SU-DHL-6 (cell line): ENCODE measurements around the gene ARL15.
"Not testable (repeated sequence)": the region's sequence is repeated elsewhere in the genome, so short reads cannot be mapped to it uniquely, and the experiment has no call there.

ENCODE experiments used
- H2AFZ ChIP-seq: fragments of 200-600 bp; sonication (generic); 2 replicates; pipeline ENCODE4 v1.6.1; 2014; ENCODE audit warnings: low read depth, mild to moderate bottlenecking, moderate library complexity, mixed read lengths, antibody characterized with exemption, low read length; ENCODE audit not compliant: severe bottlenecking
- H3F3A ChIP-seq: fragments of 200-600 bp; shearing (Covaris generic); 2 replicates; pipeline ENCODE4 v1.6.0; 2016; ENCODE audit warnings: antibody characterized with exemption, mild to moderate bottlenecking; ENCODE audit not compliant: insufficient read depth
- H3K27ac ChIP-seq: fragments of 200-600 bp; sonication (generic); 2 replicates; pipeline ENCODE4 v1.5.1; 2016; ENCODE audit warnings: low read depth, mild to moderate bottlenecking, low read length, moderate library complexity, mixed read lengths
- H3K27me3 ChIP-seq: fragments of 200-600 bp; sonication (generic), shearing (Covaris generic); 2 replicates; pipeline ENCODE4 v1.6.0; 2014; ENCODE audit warnings: mild to moderate bottlenecking, low read length
- H3K36me3 ChIP-seq: fragments of 200-600 bp; sonication (generic); 2 replicates; pipeline ENCODE4 v1.6.1; 2014; ENCODE audit warnings: mild to moderate bottlenecking, low read length, mixed read lengths
- H3K4me2 ChIP-seq: fragments of 300-600, 200-600 bp; shearing (Covaris generic), sonication (generic); 2 replicates; pipeline ENCODE4 v1.6.0; 2014; ENCODE audit warnings: low read length, low read depth, mild to moderate bottlenecking; ENCODE audit not compliant: poor library complexity, severe bottlenecking
- H3K4me3 ChIP-seq: fragments of 200-600 bp; sonication (generic); 2 replicates; pipeline ENCODE4 v1.5.1; 2014; ENCODE audit warnings: antibody characterized with exemption, low read length, mild to moderate bottlenecking, mixed read lengths; ENCODE audit not compliant: insufficient read depth, poor library complexity, severe bottlenecking
- H3K79me2 ChIP-seq: fragments of 200-600 bp; sonication (generic); 2 replicates; pipeline ENCODE4 v1.6.1; 2014; ENCODE audit warnings: mild to moderate bottlenecking, low read length, moderate library complexity; ENCODE audit not compliant: insufficient read depth
- H3K9ac ChIP-seq: fragments of 200-600 bp; sonication (generic); 2 replicates; pipeline ENCODE4 v1.7.0; 2014; ENCODE audit warnings: mild to moderate bottlenecking, low read length
- H3K9me2 ChIP-seq: fragments of 200-600 bp; sonication (generic); replicated peaks from 2 replicates; pipeline ENCODE4 v1.6.1; 2014; ENCODE audit warnings: low read length; ENCODE audit not compliant: insufficient read depth
- H3K9me3 ChIP-seq: fragments of 200-600 bp; sonication (generic); 2 replicates; pipeline ENCODE4 v1.6.1; 2014; ENCODE audit warnings: low read length, mixed read lengths; ENCODE audit not compliant: insufficient read depth
- H4K20me1 ChIP-seq: fragments of 200-600 bp; sonication (generic); 2 replicates; pipeline ENCODE4 v1.6.1; 2014; ENCODE audit warnings: low read depth, mild to moderate bottlenecking, antibody characterized with exemption, low read length, moderate library complexity, mixed read lengths
- EZH2phosphoT487 ChIP-seq: fragments of 200-600 bp; sonication (generic), shearing (Covaris generic); conservative IDR thresholded peaks from 2 replicates; pipeline ENCODE4 v1.6.1; 2018; ENCODE audit warnings: mild to moderate bottlenecking, antibody characterized with exemption, low read length, moderate library complexity, mixed read lengths
- TF ChIP-seq, protein P1 (sequence below): fragments of 200-600 bp; sonication (generic); IDR thresholded peaks from one replicate; pipeline ENCODE4 v1.5.1; 2017; ENCODE audit warnings: antibody characterized with exemption, mild to moderate bottlenecking, low read length, moderate library complexity; ENCODE audit not compliant: insufficient read depth, poor library complexity, severe bottlenecking

ARL15 gene

DNA sequence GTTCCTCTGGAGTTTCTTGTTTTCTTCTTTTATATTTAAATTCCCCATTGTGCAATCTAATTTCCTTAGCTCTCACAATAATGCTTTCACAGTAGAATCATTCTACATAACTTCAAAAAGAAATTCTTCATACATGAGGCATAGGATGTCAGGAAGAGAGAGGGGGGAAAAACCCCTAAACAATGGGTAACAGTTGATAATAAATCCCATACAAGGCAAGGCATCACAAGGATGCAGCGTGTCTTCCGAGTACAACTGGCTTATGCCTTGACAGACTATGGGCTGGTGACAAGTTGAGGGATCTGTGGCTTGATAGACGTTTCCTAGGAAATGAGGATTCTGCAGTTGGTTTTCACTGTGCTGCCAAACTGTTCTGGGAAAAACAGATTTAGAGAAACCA, 247.4 kb downstream of the ARL15 start:
- Histone ChIP-seq H3K9me3 (no peaks in the 10 kb centered on the region), H3F3A (no peaks in the 10 kb centered on the region), H3K9ac (no peak overlapping the region), H4K20me1 (no peaks in the 10 kb centered on the region), H2AFZ (no peak overlapping the region), H3K4me2 (no peak overlapping the region), H3K36me3 (no peaks in the 10 kb centered on the region), H3K27me3 (no peaks in the 10 kb centered on the region), H3K79me2 (no peaks in the 10 kb centered on the region), H3K4me3 (no peak overlapping the region), H3K27ac (no peak overlapping the region), H3K9me2 (no peaks in the 10 kb centered on the region)
- TF ChIP-seq, protein P1, sequence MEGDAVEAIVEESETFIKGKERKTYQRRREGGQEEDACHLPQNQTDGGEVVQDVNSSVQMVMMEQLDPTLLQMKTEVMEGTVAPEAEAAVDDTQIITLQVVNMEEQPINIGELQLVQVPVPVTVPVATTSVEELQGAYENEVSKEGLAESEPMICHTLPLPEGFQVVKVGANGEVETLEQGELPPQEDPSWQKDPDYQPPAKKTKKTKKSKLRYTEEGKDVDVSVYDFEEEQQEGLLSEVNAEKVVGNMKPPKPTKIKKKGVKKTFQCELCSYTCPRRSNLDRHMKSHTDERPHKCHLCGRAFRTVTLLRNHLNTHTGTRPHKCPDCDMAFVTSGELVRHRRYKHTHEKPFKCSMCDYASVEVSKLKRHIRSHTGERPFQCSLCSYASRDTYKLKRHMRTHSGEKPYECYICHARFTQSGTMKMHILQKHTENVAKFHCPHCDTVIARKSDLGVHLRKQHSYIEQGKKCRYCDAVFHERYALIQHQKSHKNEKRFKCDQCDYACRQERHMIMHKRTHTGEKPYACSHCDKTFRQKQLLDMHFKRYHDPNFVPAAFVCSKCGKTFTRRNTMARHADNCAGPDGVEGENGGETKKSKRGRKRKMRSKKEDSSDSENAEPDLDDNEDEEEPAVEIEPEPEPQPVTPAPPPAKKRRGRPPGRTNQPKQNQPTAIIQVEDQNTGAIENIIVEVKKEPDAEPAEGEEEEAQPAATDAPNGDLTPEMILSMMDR: no peak
- TF ChIP-seq EZH2phosphoT487: no peak

DNA sequence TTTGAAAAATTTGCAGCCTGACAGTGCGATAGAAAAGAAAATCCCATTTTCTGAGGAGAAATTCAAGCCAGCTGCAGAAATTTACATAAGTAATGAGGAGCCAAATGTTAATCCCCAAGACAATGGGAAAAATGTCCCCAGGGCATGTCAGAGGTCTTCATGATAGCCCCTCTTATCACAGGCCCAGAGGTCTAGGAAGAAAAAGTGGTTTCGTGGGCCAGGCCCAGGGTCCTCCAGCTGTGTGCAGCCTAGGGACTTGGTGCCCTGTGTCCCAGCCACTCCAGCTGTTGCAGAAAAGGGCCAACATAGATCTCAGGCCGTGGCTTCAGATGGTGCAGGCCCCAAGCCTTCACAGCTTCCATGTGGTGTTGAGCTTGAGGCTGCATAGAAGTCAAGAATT, 249.5 kb downstream of the ARL15 start:
- H3K9me2 ChIP-seq, H3K9ac ChIP-seq, H3K9me3 ChIP-seq, H4K20me1 ChIP-seq, H3K36me3 ChIP-seq, H3K27ac ChIP-seq, H2AFZ ChIP-seq, H3K27me3 ChIP-seq, H3K79me2 ChIP-seq, H3K4me3 ChIP-seq, H3K4me2 ChIP-seq, H3F3A ChIP-seq: not testable (repeated sequence)

DNA sequence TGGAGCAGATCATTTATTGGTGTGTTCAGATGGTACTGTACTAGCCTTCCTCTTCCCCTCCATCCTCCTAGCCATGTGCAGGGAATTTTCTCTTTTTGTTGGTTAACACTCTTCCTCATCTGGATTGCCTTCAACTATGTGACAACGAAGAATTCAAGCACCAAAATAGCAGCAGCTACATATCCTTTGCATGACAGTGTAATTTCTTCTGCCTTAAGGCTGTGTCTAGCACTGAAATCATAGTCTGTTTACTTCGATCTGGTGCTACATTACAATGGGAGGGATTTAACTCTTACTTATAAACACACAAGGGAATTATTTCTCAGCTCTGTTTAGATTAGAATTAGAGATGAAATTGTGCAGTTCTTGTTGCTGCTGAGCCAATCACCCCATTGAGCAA, 260.4 kb downstream of the ARL15 start:
- H3K79me2 ChIP-seq: no peaks in the 10 kb centered on the region
- no peak overlapping the region for H3K27ac ChIP-seq
- H4K20me1 ChIP-seq: no peaks in the 10 kb centered on the region
- no peak for TF ChIP-seq EZH2phosphoT487
- TF ChIP-seq, protein P1: no peak
- no peaks in the 10 kb centered on the region for H3K27me3 ChIP-seq
- H3K9ac ChIP-seq: no peak overlapping the region
- no peak overlapping the region for H3K4me2 ChIP-seq
- no peaks in the 10 kb centered on the region for H3K9me2 ChIP-seq
- no peaks in the 10 kb centered on the region for H3K9me3 ChIP-seq
- H3K36me3 ChIP-seq: no peaks in the 10 kb centered on the region
- H3F3A ChIP-seq: no peaks in the 10 kb centered on the region
- no peak overlapping the region for H3K4me3 ChIP-seq
- no peak overlapping the region for H2AFZ ChIP-seq

GRCh38 chr5:54049144-54049543, 261.2 kb downstream of the ARL15 start:
- H3K4me3 ChIP-seq: no peak overlapping the region
- H3K9ac ChIP-seq: no peak overlapping the region
- no peaks in the 10 kb centered on the region for H3K79me2 ChIP-seq
- H3K4me2 ChIP-seq: no peak overlapping the region
- H3K27ac ChIP-seq: no peak overlapping the region
- no peaks in the 10 kb centered on the region for H4K20me1 ChIP-seq
- no peak for TF ChIP-seq EZH2phosphoT487
- TF ChIP-seq, protein P1: no peak
- no peaks in the 10 kb centered on the region for H3K27me3 ChIP-seq
- no peaks in the 10 kb centered on the region for H3K36me3 ChIP-seq
- H3F3A ChIP-seq: no peaks in the 10 kb centered on the region
- H2AFZ ChIP-seq: no peak overlapping the region
- no peaks in the 10 kb centered on the region for H3K9me3 ChIP-seq
- no peaks in the 10 kb centered on the region for H3K9me2 ChIP-seq
